ENCODE results near the gene C11orf68. TPM values are rescaled to one million over a fixed set of nuclear protein-coding genes. Genes with fewer than 3 reads are reported as not detected.

The C11orf68 gene
- total and polyA plus RNA-seq, 2 donors (not counting 1 experiment from before 2014, with no cell fraction given), result 34.9 to 50.6 TPM

DNA sequence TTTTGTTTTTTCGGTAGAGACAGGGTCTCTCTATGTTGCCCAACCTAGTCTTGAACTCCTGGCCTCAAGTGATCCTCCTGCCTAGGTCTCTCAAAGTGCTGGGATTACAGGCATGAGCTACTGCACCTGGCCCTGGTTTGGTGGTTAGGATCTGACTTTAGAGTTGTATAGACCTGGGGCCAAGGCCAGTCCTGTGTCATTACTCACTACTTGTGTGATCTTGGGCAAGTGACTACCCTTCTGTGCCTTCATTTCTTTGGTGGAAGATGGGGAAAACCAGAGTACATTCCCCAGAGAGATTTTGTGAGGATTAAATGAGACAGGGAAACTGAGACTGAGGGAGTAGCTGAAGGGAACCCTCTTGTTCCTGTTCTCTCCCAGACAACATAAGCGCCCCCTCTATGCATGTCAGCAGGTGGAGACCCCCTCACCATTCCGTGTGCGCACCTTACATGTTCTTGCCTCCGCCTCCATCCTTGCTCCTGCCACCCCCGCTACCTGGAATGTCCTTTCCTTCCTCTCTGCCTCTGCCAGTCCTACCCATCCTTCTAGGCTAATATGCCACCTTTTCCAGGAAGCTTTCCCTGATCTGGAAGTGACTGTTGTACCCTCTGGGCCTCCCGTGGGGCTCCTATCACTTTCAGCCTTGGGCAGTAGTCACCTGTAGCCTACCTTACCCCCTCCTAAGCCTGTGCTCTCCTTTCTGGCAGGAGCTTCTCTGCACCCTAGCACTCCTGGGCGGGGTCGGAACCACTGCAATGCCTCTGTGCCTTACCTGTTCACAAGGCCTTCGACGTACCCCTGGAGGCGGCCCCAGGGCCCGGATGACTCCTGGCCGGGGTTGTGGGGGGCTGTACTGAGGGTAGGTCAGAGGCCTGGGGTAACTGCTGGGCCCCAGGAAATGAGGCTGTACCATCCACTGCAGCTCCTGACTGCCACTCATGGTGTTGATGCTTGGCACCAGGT is 22.5 kb downstream of the C11orf68 start:
- H3K9me3 Mint-ChIP-seq (ENCODE audit: insufficient read depth), result no peaks in the 10 kb centered on the region
- no peaks in the 10 kb centered on the region for H3K36me3 ChIP-seq (replicated peaks in 1 of 2; ENCODE audit: control extremely low read depth in 1 of 2, control insufficient read depth in 1 of 2, extremely low read depth in 1 of 2, insufficient read depth in 2 of 2, low read length in 1 of 2)
- no peak for DNase-seq
- no peak for ATAC-seq (ENCODE audit: low read depth)
- peaks cover 0 to 10% (median 0%) of the 10 kb centered on the region in 3 donors for H3K9me3 ChIP-seq (ENCODE audit: control extremely low read depth in 1 of 3, control insufficient read depth in 2 of 3, insufficient read depth in 1 of 3, low read length in 2 of 3)
- TF ChIP-seq, protein P1, sequence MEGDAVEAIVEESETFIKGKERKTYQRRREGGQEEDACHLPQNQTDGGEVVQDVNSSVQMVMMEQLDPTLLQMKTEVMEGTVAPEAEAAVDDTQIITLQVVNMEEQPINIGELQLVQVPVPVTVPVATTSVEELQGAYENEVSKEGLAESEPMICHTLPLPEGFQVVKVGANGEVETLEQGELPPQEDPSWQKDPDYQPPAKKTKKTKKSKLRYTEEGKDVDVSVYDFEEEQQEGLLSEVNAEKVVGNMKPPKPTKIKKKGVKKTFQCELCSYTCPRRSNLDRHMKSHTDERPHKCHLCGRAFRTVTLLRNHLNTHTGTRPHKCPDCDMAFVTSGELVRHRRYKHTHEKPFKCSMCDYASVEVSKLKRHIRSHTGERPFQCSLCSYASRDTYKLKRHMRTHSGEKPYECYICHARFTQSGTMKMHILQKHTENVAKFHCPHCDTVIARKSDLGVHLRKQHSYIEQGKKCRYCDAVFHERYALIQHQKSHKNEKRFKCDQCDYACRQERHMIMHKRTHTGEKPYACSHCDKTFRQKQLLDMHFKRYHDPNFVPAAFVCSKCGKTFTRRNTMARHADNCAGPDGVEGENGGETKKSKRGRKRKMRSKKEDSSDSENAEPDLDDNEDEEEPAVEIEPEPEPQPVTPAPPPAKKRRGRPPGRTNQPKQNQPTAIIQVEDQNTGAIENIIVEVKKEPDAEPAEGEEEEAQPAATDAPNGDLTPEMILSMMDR (IDR thresholded peaks at IDR 0.05), result no peak
- TF ChIP-seq EZH2 (IDR thresholded peaks at IDR 0.05; ENCODE audit: borderline replicate concordance, insufficient read depth, low read depth, low read length, poor library complexity, severe bottlenecking), result no peak
- H3K27ac ChIP-seq (ENCODE audit: low read length in 2 of 2), result no peak overlapping the region
- peaks cover 50 to 51% of the 10 kb centered on the region in 2 donors for H3K4me1 ChIP-seq (ENCODE audit: control insufficient read depth in 2 of 2, insufficient read depth in 2 of 2, low read length in 2 of 2)
- peaks cover 0 to 21% (median 8%) of the 10 kb centered on the region in 4 experiments for H3K27me3 ChIP-seq (replicated peaks in 1 of 4; ENCODE audit: control extremely low read depth in 1 of 4, control insufficient read depth in 3 of 4, insufficient read depth in 4 of 4, low read length in 3 of 4)
- peaks cover 17% of the 10 kb centered on the region for H3K79me2 ChIP-seq (ENCODE audit: control insufficient read depth, insufficient read depth, low read length)
- POLR2A ChIA-PET, result interaction anchor here (0.5 kb wide), 1 partner anchor 739 kb away, joined by 4 read pairs; no protein-coding TSS in a partner anchor
- WGBS (ENCODE audit: insufficient coverage), result 90% methylated on average over 13 of the region's 14 CpGs
- no peak overlapping the region for H3K9ac ChIP-seq (ENCODE audit: low read length)
- no peak overlapping the region for H3K4me3 ChIP-seq (ENCODE audit: control extremely low read depth in 1 of 5, extremely low read depth in 1 of 5, insufficient read depth in 1 of 5, low read depth in 2 of 5, low read length in 4 of 5)
- no peak overlapping the region for H3K4me3 Mint-ChIP-seq
- no peak overlapping the region for H3K4me2 ChIP-seq (replicated peaks; ENCODE audit: low read depth, low read length, poor library complexity, severe bottlenecking)
- H4K20me1 ChIP-seq (ENCODE audit: control insufficient read depth, insufficient read depth, low read length, poor library complexity, severe bottlenecking), result peaks cover 14% of the 10 kb centered on the region
- peaks cover 37% of the 10 kb centered on the region for H3K4me1 Mint-ChIP-seq
- H3K27ac Mint-ChIP-seq, result no peak overlapping the region
- CTCF ChIA-PET, result interaction anchor here (1.6 to 7.0 kb wide), 3 partner anchors 8 to 112 kb away, joined by 3 to 44 read pairs (median 9); partner anchors contain the start of gene FIBP
- H3K27me3 Mint-ChIP-seq, result peaks cover 8% of the 10 kb centered on the region
- H2AFZ ChIP-seq (ENCODE audit: insufficient read depth, low read depth, low read length, poor library complexity, severe bottlenecking), result no peak overlapping the region
- intact Hi-C loops (cut with micrococcal nuclease), result no loop called here
